Activated CD4-positive, alpha-beta memory T cell treated with anti-CD3 and anti-CD28 coated beads, Interleukin-2, amount 10 ng/mL, durations not matched to agents 7 days and 5 days (primary cell): ENCODE results near the gene PRSS50. TPM values are rescaled to one million over a fixed set of nuclear protein-coding genes. Genes with fewer than 3 reads are reported as not detected.

Source experiments
- CTCF ChIA-PET: fragments of 350-600 bp; sonication (Branson Sonifier 250); formaldehyde crosslinking; loops from one replicate; lab custom pipeline; 2021; ENCODE audit warnings: antibody characterized with exemption, inconsistent platforms; lab: Charles Lee
- POLR2A ChIA-PET: fragments of 350-600 bp; sonication (Branson Sonifier 250); formaldehyde crosslinking; loops from one replicate; lab custom pipeline; 2021; ENCODE audit warnings: antibody characterized with exemption; lab: Charles Lee
- DNase-seq: peaks from one replicate; pipeline ENCODE4 v3.0.0-alpha.2; 2020
- H3K27ac Mint-ChIP-seq: one replicate; pipeline ENCODE4 v1.8.0; 2021; ENCODE audit warnings: mild to moderate bottlenecking, mixed read lengths
- H3K27me3 Mint-ChIP-seq: one replicate; pipeline ENCODE4 v1.8.0; 2021; ENCODE audit warnings: mixed read lengths
- H3K36me3 Mint-ChIP-seq: one replicate; pipeline ENCODE4 v1.8.0; 2021; ENCODE audit warnings: low read depth, mixed read lengths
- H3K4me1 Mint-ChIP-seq: one replicate; pipeline ENCODE4 v1.8.0; 2021; ENCODE audit warnings: mixed read lengths
- H3K4me3 Mint-ChIP-seq: one replicate; pipeline ENCODE4 v1.8.0; 2021; ENCODE audit warnings: mild to moderate bottlenecking, mixed read lengths
- H3K9me3 Mint-ChIP-seq: one replicate; pipeline ENCODE4 v1.8.0; 2021; ENCODE audit warnings: mixed read lengths
- total RNA-seq, 2 experiments: library from RNA; stranded (reverse); gene quantifications; one replicate each; pipeline ENCODE4 v1.2.3, GENCODE V29; 2021

Gene PRSS50
- total RNA-seq, 2 experiments from 2014 or later, result not detected

GRCh38 chr3:46685446-46685845, 32.2 kb downstream of the PRSS50 start:
- Mint-ChIP-seq H3K27ac (no peak overlapping the region), H3K4me3 (no peak overlapping the region), H3K36me3 (no peaks in the 10 kb centered on the region), H3K9me3 (no peaks in the 10 kb centered on the region), H3K27me3 (no peaks in the 10 kb centered on the region), H3K4me1 (peaks cover 4% of the 10 kb centered on the region)
- ChIA-PET CTCF (no interaction called here), POLR2A (no interaction called here)
- no peak for DNase-seq

- no peak overlapping the region for H3K27ac Mint-ChIP-seq
- no peaks in the 10 kb centered on the region for H3K36me3 Mint-ChIP-seq
- H3K27me3 Mint-ChIP-seq, result no peaks in the 10 kb centered on the region
- no peak overlapping the region for H3K4me3 Mint-ChIP-seq
- no peaks in the 10 kb centered on the region for H3K9me3 Mint-ChIP-seq
- DNase-seq, result no peak
- POLR2A ChIA-PET, result no interaction called here
- CTCF ChIA-PET, result no interaction called here
- peaks cover 1% of the 10 kb centered on the region for H3K4me1 Mint-ChIP-seq
These were observed 32.8 kb downstream of the PRSS50 start for GRCh38 chr3:46684891-46685290.

GRCh38 chr3:46682974-46683373, 34.7 kb downstream of the PRSS50 start:
- Mint-ChIP-seq H3K27ac (no peak overlapping the region), H3K27me3 (no peaks in the 10 kb centered on the region), H3K9me3 (no peaks in the 10 kb centered on the region), H3K4me1 (peaks cover 3% of the 10 kb centered on the region), H3K4me3 (no peak overlapping the region), H3K36me3 (no peaks in the 10 kb centered on the region)
- DNase-seq, result no peak
- ChIA-PET POLR2A (no interaction called here), CTCF (no interaction called here)

DNA sequence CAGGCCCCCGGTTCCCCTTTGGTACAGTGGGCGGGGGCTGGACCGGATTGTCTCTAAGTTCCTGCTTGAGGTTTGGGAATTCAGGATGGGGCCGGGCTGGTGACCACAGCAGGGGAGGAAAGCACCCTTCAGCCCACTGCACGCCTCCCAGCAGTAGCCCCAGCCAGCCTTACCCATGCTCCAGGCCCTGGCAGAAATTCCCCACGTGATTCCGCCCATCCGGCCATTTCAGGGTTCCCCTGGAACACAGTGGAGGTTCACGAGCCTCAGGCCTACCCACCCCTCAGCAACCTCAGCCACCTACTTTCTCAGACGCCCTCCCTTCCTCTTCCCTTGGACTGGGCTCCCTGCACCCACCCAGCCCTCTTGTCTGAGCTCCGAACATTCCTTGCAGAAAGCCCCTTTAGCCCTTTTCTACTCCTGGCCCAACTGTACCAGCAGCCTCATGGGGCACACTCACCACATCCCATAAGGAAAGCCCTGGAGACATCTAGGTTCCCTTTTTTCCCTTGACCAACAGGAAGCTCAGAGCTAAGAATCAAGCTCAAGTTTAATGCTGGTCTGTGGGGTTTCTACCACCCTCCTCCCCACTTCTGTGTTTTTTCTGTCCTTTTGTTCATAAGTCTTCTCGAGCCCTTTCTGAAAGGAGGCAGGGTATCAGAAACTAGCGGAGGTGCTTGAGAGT, 35.7 kb downstream of the PRSS50 start:
- Mint-ChIP-seq H3K4me3 (no peak overlapping the region), H3K4me1 (peaks cover 3% of the 10 kb centered on the region), H3K27me3 (no peaks in the 10 kb centered on the region), H3K9me3 (no peaks in the 10 kb centered on the region), H3K36me3 (no peaks in the 10 kb centered on the region), H3K27ac (no peak overlapping the region)
- ChIA-PET POLR2A (no interaction called here), CTCF (no interaction called here)
- no peak for DNase-seq

DNA sequence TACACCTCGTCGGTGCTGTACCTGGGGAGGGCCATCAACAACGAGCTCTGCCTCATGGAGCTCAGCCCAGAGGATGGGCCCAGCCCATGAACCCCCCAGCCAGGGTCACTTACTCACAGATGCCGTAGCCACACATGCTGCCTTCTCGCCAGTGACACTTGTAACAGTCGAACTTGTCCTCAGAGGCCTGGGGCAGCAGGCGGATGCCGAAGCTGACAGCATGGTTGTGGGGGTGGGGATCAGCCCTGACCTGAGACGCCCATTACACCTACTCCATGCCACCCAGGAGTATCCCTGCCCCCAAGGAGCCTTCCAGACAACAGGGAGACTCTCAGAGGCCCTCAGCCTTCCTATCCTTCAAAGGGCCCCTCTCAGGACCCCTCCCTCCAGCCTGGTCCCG, 36.3 kb downstream of the PRSS50 start:
- Mint-ChIP-seq H3K4me3 (no peak overlapping the region), H3K27me3 (no peaks in the 10 kb centered on the region), H3K36me3 (no peaks in the 10 kb centered on the region), H3K9me3 (no peaks in the 10 kb centered on the region), H3K27ac (no peak overlapping the region), H3K4me1 (peaks cover 3% of the 10 kb centered on the region)
- POLR2A ChIA-PET, result no interaction called here
- no peak for DNase-seq
- CTCF ChIA-PET, result no interaction called here

DNA sequence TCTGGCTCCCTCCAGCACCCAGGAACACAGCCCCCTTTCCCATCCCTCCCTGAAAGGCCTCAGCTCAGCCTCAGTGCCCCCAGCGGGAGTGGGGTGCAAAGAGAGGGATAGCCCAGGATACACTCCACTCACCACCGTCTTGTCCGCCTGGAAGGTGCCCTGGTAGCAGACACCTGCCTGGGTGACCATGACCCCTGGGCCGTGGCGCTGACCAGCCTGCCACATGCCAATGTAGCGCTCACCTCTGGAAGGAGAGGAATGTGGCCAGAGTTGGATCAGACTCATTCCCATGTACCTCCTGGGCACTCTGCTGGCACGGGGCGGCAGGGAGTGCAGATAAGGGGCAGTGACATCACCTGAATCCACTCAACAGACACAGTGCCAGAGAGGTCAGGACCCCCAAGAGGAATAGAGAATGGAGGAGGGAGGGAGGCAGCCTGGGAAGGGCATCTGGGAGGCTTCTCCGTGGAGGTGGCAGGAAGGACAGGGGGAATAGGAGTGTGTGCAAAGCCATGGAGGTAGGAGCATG, 37.3 kb downstream of the PRSS50 start:
- no peaks in the 10 kb centered on the region for H3K36me3 Mint-ChIP-seq
- H3K9me3 Mint-ChIP-seq, result no peaks in the 10 kb centered on the region
- ChIA-PET POLR2A (interaction anchor here (0.7 kb wide), 1 partner anchor 11 kb away, joined by 3 read pairs; no protein-coding TSS in a partner anchor), CTCF (no interaction called here)
- no peaks in the 10 kb centered on the region for H3K27me3 Mint-ChIP-seq
- DNase-seq, result no peak
- H3K4me1 Mint-ChIP-seq, result peaks cover 3% of the 10 kb centered on the region
- H3K27ac Mint-ChIP-seq, result no peak overlapping the region
- H3K4me3 Mint-ChIP-seq, result no peak overlapping the region

- Mint-ChIP-seq H3K4me3 (no peak overlapping the region), H3K36me3 (no peaks in the 10 kb centered on the region), H3K27me3 (no peaks in the 10 kb centered on the region), H3K4me1 (peaks cover 3% of the 10 kb centered on the region), H3K27ac (no peak overlapping the region), H3K9me3 (no peaks in the 10 kb centered on the region)
- ChIA-PET CTCF (no interaction called here), POLR2A (interaction anchor here (0.7 kb wide), 1 partner anchor 12 kb away, joined by 3 read pairs; no protein-coding TSS in a partner anchor)
- no peak for DNase-seq
These were observed 38.0 kb downstream of the PRSS50 start for GRCh38 chr3:46679681-46680080.

GRCh38 chr3:46678280-46678679, 39.4 kb downstream of the PRSS50 start:
- no peak for DNase-seq
- ChIA-PET POLR2A (no interaction called here), CTCF (no interaction called here)
- Mint-ChIP-seq H3K36me3 (no peaks in the 10 kb centered on the region), H3K9me3 (no peaks in the 10 kb centered on the region), H3K27me3 (no peaks in the 10 kb centered on the region), H3K4me3 (no peak overlapping the region), H3K4me1 (peaks cover 3% of the 10 kb centered on the region), H3K27ac (no peak overlapping the region)

DNA sequence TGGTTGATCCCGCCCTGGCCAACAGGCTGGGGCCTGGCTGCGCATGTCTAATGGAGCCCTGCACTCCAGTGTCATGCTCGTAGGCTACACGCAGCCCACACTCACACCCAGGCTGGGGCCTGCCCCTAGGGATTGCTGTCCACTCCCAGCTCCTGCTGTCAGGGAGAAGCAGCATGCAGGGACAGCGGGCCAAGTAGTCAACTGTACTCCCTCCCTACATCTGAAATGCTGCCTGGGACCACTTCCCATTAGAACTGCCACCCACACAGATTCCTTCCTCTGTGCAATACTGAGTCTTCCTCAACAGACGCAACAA, 40.3 kb downstream of the PRSS50 start:
- no peaks in the 10 kb centered on the region for H3K27me3 Mint-ChIP-seq
- POLR2A ChIA-PET, result no interaction called here
- CTCF ChIA-PET, result no interaction called here
- DNase-seq, result no peak
- no peak overlapping the region for H3K4me3 Mint-ChIP-seq
- H3K27ac Mint-ChIP-seq, result no peak overlapping the region
- H3K4me1 Mint-ChIP-seq, result peaks cover 3% of the 10 kb centered on the region
- no peaks in the 10 kb centered on the region for H3K36me3 Mint-ChIP-seq
- no peaks in the 10 kb centered on the region for H3K9me3 Mint-ChIP-seq

DNA sequence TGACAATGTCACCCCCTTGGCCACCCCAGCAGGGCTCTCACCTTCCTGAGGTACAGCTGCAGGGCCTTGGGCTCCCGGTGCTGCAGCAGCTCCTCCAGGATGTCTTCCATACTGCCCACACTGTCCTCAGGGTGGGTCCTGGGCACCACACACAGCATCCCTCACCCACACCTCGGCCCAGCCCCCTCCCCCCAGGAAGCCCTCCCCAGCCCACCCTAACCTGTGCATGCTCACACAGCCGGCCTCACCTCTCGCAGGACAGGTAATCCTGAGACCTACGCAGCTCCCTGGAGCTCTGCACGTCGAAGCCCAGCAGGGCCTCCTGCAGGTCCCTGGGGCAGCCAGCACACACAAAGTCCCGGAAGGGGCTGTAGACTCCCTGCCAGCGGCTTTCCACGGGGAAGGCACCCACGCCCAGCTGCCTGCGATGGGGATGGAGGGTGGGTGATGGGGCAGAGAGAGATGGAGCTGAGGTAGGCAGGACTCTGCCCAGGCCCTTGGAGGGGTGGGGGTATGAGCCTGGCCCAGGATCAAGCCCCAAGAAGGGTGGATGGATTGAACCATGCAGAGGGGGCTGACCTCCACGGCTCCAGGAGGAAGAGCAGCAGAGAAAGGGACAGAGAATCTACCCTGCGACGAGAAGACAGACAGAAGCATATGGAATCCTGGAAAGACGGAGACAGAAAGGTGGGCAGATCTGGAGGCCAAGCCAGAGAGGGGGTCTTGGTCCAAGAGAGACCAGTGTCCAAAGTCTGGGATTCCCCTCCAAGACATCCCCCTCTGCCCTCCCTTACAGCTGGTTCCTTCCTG, 40.9 kb downstream of the PRSS50 start:
- Mint-ChIP-seq H3K4me1 (peaks cover 3% of the 10 kb centered on the region), H3K36me3 (no peaks in the 10 kb centered on the region), H3K9me3 (no peaks in the 10 kb centered on the region), H3K27me3 (no peaks in the 10 kb centered on the region), H3K27ac (no peak overlapping the region), H3K4me3 (no peak overlapping the region)
- no peak for DNase-seq
- ChIA-PET POLR2A (no interaction called here), CTCF (no interaction called here)

DNA sequence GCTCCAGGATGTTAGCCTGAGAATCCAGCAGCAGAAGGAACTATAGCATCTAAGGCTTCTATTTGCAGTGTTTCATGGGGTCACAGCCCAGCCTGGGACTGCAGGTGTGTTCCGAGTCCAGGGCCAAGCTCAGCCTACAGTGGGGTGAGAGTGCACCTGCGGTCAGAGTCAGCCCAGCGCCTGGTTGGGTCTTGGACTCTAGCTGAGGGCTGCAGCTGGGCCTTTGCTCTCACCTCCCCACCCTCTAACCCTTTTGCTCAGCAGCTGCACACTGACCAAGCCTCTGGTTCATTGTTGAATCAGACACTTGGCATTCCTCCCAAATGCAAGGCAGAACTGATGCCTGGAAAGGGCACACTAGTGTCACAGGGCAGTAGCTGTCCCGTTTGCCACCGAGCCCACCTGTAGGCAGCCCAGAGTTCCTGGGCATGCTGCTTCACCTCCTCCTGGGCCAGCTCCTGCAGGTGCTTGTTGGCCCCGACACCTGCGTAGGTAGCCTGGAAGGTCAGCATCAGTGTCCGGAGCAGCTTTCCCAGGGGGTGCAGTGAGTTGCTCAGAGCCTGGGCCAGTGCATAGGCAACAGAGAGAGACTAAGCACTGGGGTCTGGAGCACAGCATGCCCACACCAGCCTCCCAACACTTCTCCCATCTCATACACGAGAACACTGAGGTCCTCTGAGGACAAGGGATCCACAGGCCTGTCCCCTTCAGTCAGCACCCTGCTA, 41.7 kb downstream of the PRSS50 start:
- H3K27me3 Mint-ChIP-seq, result no peaks in the 10 kb centered on the region
- ChIA-PET POLR2A (no interaction called here), CTCF (interaction anchor here (1.4 kb wide), 1 partner anchor 29 kb away, joined by 3 read pairs; no protein-coding TSS in a partner anchor)
- H3K4me3 Mint-ChIP-seq, result no peak overlapping the region
- no peaks in the 10 kb centered on the region for H3K36me3 Mint-ChIP-seq
- peaks cover 3% of the 10 kb centered on the region for H3K4me1 Mint-ChIP-seq
- no peak overlapping the region for H3K27ac Mint-ChIP-seq
- no peak for DNase-seq
- no peaks in the 10 kb centered on the region for H3K9me3 Mint-ChIP-seq

GRCh38 chr3:46675426-46675825, 42.2 kb downstream of the PRSS50 start:
- Mint-ChIP-seq H3K27ac (no peak overlapping the region), H3K9me3 (no peaks in the 10 kb centered on the region), H3K27me3 (no peaks in the 10 kb centered on the region), H3K4me3 (no peak overlapping the region), H3K4me1 (peaks cover 3% of the 10 kb centered on the region), H3K36me3 (no peaks in the 10 kb centered on the region)
- ChIA-PET CTCF (interaction anchor here (1.4 kb wide), 1 partner anchor 30 kb away, joined by 3 read pairs; no protein-coding TSS in a partner anchor), POLR2A (no interaction called here)
- no peak for DNase-seq
